GM23338 (cell line): ENCODE results near the gene PCBP3. TPM values are rescaled to one million over a fixed set of nuclear protein-coding genes. Genes with fewer than 3 reads are reported as not detected.

Source experiments
- ATAC-seq: fragments of 200-7000 bp; cut with Tn5 transposase; 3 replicates; pipeline ENCODE4 v1.9.1; 2020
- DNase-seq: peaks from one replicate; pipeline ENCODE4 v3.0.0-alpha.2; 2015; ENCODE audit warnings: low spot score
- H2AFZ ChIP-seq: fragments of 200-600 bp; sonication (generic); 2 replicates; pipeline ENCODE4 v1.8.0; 2016; ENCODE audit warnings: antibody characterized with exemption, mild to moderate bottlenecking, moderate library complexity
- H3F3A ChIP-seq: fragments of 200-600 bp; sonication (generic); replicated peaks from 2 replicates; pipeline ENCODE4 v1.8.0; 2017; ENCODE audit warnings: antibody characterized with exemption, mixed run types, low read depth
- H3K27ac ChIP-seq: fragments of 200-600 bp; sonication (generic); 2 replicates; pipeline ENCODE4 v1.6.1; 2016; ENCODE audit warnings: low read depth
- H3K27me3 ChIP-seq: fragments of 200-600 bp; sonication (generic); 2 replicates; pipeline ENCODE4 v1.8.0; 2016; ENCODE audit warnings: mild to moderate bottlenecking, mixed run types, moderate library complexity; ENCODE audit not compliant: insufficient read depth
- H3K36me3 ChIP-seq: fragments of 200-600 bp; sonication (generic); 2 replicates; pipeline ENCODE4 v1.8.0; 2016; ENCODE audit warnings: mild to moderate bottlenecking; ENCODE audit not compliant: insufficient read depth
- H3K4me1 ChIP-seq: fragments of 200-600 bp; sonication (generic); 2 replicates; pipeline ENCODE4 v1.8.0; 2016; ENCODE audit warnings: mild to moderate bottlenecking, moderate library complexity; ENCODE audit not compliant: insufficient read depth
- H3K4me2 ChIP-seq: fragments of 200-600 bp; sonication (generic); 2 replicates; pipeline ENCODE4 v1.7.1; 2017; ENCODE audit warnings: mixed run types
- H3K4me3 ChIP-seq: fragments of 200-600 bp; sonication (generic); 2 replicates; pipeline ENCODE4 v1.6.1; 2016; ENCODE audit warnings: mixed run types
- H3K79me2 ChIP-seq: fragments of 200-600 bp; sonication (generic); replicated peaks from 2 replicates; pipeline ENCODE4 v1.8.0; 2017; ENCODE audit warnings: mild to moderate bottlenecking; ENCODE audit not compliant: insufficient read depth
- H3K9me2 ChIP-seq: fragments of 200-600 bp; sonication (generic); 2 replicates; pipeline ENCODE4 v1.8.0; 2017; ENCODE audit not compliant: insufficient read depth
- H4K20me1 ChIP-seq: fragments of 200-600 bp; sonication (generic); replicated peaks from 2 replicates; pipeline ENCODE4 v1.8.0; 2017; ENCODE audit warnings: mild to moderate bottlenecking; ENCODE audit not compliant: insufficient read depth
- H3K27ac Mint-ChIP-seq: 2 replicates; pipeline ENCODE4 v1.8.0; 2020; ENCODE audit warnings: inconsistent platforms, mild to moderate bottlenecking, moderate library complexity, mixed read lengths
- H3K27me3 Mint-ChIP-seq: 3 replicates; pipeline ENCODE4 v1.8.0; 2022; ENCODE audit warnings: low read depth, mild to moderate bottlenecking, moderate library complexity, mixed read lengths, inconsistent platforms; ENCODE audit not compliant: insufficient read depth, poor library complexity
- H3K36me3 Mint-ChIP-seq: 3 replicates; pipeline ENCODE4 v1.8.0; 2021; ENCODE audit warnings: low read depth, mild to moderate bottlenecking, inconsistent platforms, moderate library complexity, mixed read lengths
- H3K4me1 Mint-ChIP-seq: 3 replicates; pipeline ENCODE4 v1.8.0; 2020; ENCODE audit warnings: mild to moderate bottlenecking, inconsistent platforms, mixed read lengths
- H3K4me3 Mint-ChIP-seq: 3 replicates; pipeline ENCODE4 v1.8.0; 2021; ENCODE audit warnings: moderate library complexity, mild to moderate bottlenecking, inconsistent platforms, mixed read lengths
- H3K9me3 Mint-ChIP-seq: 3 replicates; pipeline ENCODE4 v1.8.0; 2020; ENCODE audit warnings: moderate library complexity, mild to moderate bottlenecking, inconsistent platforms, mixed read lengths
- CREB1 ChIP-seq: fragments of 250-450 bp; sonication (Bioruptor Pico); IDR thresholded peaks from 2 replicates; pipeline ENCODE4 v1.5.0; 2020; ENCODE audit warnings: low read depth, mild to moderate bottlenecking, moderate library complexity
- CTCF ChIP-seq, 2 experiments: fragments of 200-600 bp in 1 of 2; sonication (generic) in 1 of 2; conservative IDR thresholded peaks; 2 replicates each; pipeline versions ENCODE4 v1.5.1 to v1.6.1; 2016 to 2017; ENCODE audit warnings: antibody characterized with exemption in 2 of 2, low read depth in 2 of 2, mild to moderate bottlenecking in 2 of 2, moderate library complexity in 1 of 2
- ETS1 ChIP-seq: IDR thresholded peaks from 2 replicates; pipeline ENCODE4 v1.6.1; 2016; ENCODE audit warnings: antibody characterized with exemption
- EZH2 ChIP-seq: fragments of 200-600 bp; sonication (generic); IDR thresholded peaks from one replicate; pipeline ENCODE4 v1.8.0; 2017; ENCODE audit warnings: antibody characterized with exemption, mild to moderate bottlenecking, low read depth; ENCODE audit not compliant: unreplicated experiment
- EZH2phosphoT487 ChIP-seq: fragments of 200-600 bp; sonication (generic); IDR thresholded peaks from one replicate; pipeline ENCODE4 v1.8.1; 2018; ENCODE audit warnings: antibody characterized with exemption; ENCODE audit not compliant: unreplicated experiment
- JUNB ChIP-seq: IDR thresholded peaks from one replicate; pipeline ENCODE4 v1.6.1; 2016; ENCODE audit warnings: antibody characterized with exemption; ENCODE audit not compliant: unreplicated experiment
- NANOG ChIP-seq: IDR thresholded peaks from 2 replicates; pipeline ENCODE4 v1.6.1; 2016; ENCODE audit warnings: antibody characterized with exemption, borderline replicate concordance
- POLR2AphosphoS5 ChIP-seq: IDR thresholded peaks from 2 replicates; pipeline ENCODE4 v1.6.1; 2016; ENCODE audit warnings: antibody characterized with exemption, low read depth
- REST ChIP-seq: IDR thresholded peaks from one replicate; pipeline ENCODE4 v1.6.1; 2018; ENCODE audit warnings: antibody characterized with exemption; ENCODE audit not compliant: unreplicated experiment
- STAT1 ChIP-seq: IDR thresholded peaks from one replicate; pipeline ENCODE4 v1.6.1; 2016; ENCODE audit warnings: antibody characterized with exemption; ENCODE audit not compliant: unreplicated experiment
- ZNF114 ChIP-seq: fragments of 250-450 bp; sonication (Bioruptor Pico); IDR thresholded peaks from 2 replicates; pipeline ENCODE4 v1.5.0; 2020; ENCODE audit warnings: mild to moderate bottlenecking, moderate library complexity
- ZNF331 ChIP-seq: fragments of 250-450 bp; sonication (Bioruptor Pico); IDR thresholded peaks from 2 replicates; pipeline ENCODE4 v1.5.0; 2020; ENCODE audit warnings: low read depth, mild to moderate bottlenecking, moderate library complexity
- ZNF462 ChIP-seq: fragments of 250-450 bp; sonication (Bioruptor Pico); IDR thresholded peaks from 2 replicates; pipeline ENCODE4 v1.5.0; 2020; ENCODE audit warnings: mild to moderate bottlenecking, moderate library complexity
- polyA plus RNA-seq: library from polyadenylated mRNA; unstranded; fragments of >200 nt; fragmentation: Nextera tagmentation; extraction: Ambion mirVana; gene quantifications from 2 replicates; pipeline ENCODE4 v1.2.1, GENCODE V29; 2016
- total RNA-seq: library from RNA; depleted of rRNA; stranded (reverse); fragments of >200 nt; shearing (Covaris generic); gene quantifications from 2 replicates; pipeline ENCODE4 v1.2.3, GENCODE V29; 2014

The PCBP3 gene
- total and polyA plus RNA-seq, 2 experiments from 2014 or later: 7.1 to 9.1 TPM

- H3K4me2 ChIP-seq: no peak overlapping the region
- Mint-ChIP-seq H3K4me3 (no peak overlapping the region), H3K27me3 (peaks cover 7% of the 10 kb centered on the region), H3K9me3 (no peaks in the 10 kb centered on the region), H3K36me3 (no peaks in the 10 kb centered on the region), H3K4me1 (peaks cover 34% of the 10 kb centered on the region), H3K27ac (no peak overlapping the region)
- H3F3A ChIP-seq: no peaks in the 10 kb centered on the region
- ATAC-seq (no peak), DNase-seq (no peak)
- no peak overlapping the region for H2AFZ ChIP-seq
- H3K27ac ChIP-seq: no peak overlapping the region
- TF ChIP-seq EZH2 (no peak), JUNB (no peak), ZNF114 (CRISPR knock-in tag) (no peak), CREB1 (no peak), ETS1 (no peak), REST (no peak), CTCF (conservative IDR thresholded peaks at IDR 0.05; ENCODE audit: low read depth in 2 of 2) (no peak), ZNF462 (CRISPR knock-in tag) (no peak), STAT1 (no peak), EZH2phosphoT487 (no peak), NANOG (no peak), ZNF331 (CRISPR knock-in tag) (no peak), POLR2AphosphoS5 (no peak)
- no peaks in the 10 kb centered on the region for H3K27me3 ChIP-seq
- no peaks in the 10 kb centered on the region for H3K79me2 ChIP-seq
- no peaks in the 10 kb centered on the region for H3K36me3 ChIP-seq
- H3K4me1 ChIP-seq: peaks cover 16% of the 10 kb centered on the region
- no peak overlapping the region for H3K4me3 ChIP-seq
- H4K20me1 ChIP-seq: no peaks in the 10 kb centered on the region
- H3K9me2 ChIP-seq: 0 out of 2 replicates have a peak, but pooled peaks cover 3% of the 10 kb centered on the region
These were observed 214.7 kb downstream of the PCBP3 start for GRCh38 chr21:45858180-45858579.
